H1 (cell line): ENCODE results near the gene GNAT2. TPM values are rescaled to one million over a fixed set of nuclear protein-coding genes. Genes with fewer than 3 reads are reported as not detected.

ENCODE experiments used
- CEBPB ChIP-seq: IDR thresholded peaks from 2 replicates; pipeline ENCODE4 v1.6.1; 2012; ENCODE audit warnings: low read depth, low read length
- RNF2 ChIP-seq: fragments of 200-900, 300-1000 bp; sonication (generic); IDR thresholded peaks from 2 replicates; pipeline ENCODE4 v1.7.1; 2016; ENCODE audit warnings: borderline replicate concordance, low read depth, mild to moderate bottlenecking, antibody characterized with exemption, low read length; ENCODE audit not compliant: poor library complexity, severe bottlenecking; ENCODE audit errors: missing control alignments
- polyA plus RNA-seq, 7 experiments: library from polyadenylated mRNA; depleted of rRNA in 3 of 7; stranded (reverse) in 5 of 7; unstranded in 2 of 7; fragments of >200 nt in 5 of 7; fragments of 200-250 nt in 2 of 7; gene quantifications; 1 replicate in 5 of 7; 2 replicates in 1 of 7; 4 replicates in 1 of 7; pipeline versions ENCODE4 v1.2.1 to v1.2.3, GENCODE V29; 2011 to 2013; ENCODE audit warnings: missing spikeins in 2 of 7, mixed read lengths in 2 of 7
- total RNA-seq: library from RNA; stranded (reverse); fragmentation: NEBNext Ultra II Directional; extraction: Animal tissue kit (Norgen Biotek cat#: 25700); gene quantifications from 2 replicates; pipeline ENCODE4 v1.2.1, GENCODE V29; 2021

GNAT2 gene
- total and polyA plus RNA-seq, 2 of the 8 experiments (the other 6 are each of a cell fraction or from before 2014, with no cell fraction given) = 0.05 TPM; not detected in 1

DNA sequence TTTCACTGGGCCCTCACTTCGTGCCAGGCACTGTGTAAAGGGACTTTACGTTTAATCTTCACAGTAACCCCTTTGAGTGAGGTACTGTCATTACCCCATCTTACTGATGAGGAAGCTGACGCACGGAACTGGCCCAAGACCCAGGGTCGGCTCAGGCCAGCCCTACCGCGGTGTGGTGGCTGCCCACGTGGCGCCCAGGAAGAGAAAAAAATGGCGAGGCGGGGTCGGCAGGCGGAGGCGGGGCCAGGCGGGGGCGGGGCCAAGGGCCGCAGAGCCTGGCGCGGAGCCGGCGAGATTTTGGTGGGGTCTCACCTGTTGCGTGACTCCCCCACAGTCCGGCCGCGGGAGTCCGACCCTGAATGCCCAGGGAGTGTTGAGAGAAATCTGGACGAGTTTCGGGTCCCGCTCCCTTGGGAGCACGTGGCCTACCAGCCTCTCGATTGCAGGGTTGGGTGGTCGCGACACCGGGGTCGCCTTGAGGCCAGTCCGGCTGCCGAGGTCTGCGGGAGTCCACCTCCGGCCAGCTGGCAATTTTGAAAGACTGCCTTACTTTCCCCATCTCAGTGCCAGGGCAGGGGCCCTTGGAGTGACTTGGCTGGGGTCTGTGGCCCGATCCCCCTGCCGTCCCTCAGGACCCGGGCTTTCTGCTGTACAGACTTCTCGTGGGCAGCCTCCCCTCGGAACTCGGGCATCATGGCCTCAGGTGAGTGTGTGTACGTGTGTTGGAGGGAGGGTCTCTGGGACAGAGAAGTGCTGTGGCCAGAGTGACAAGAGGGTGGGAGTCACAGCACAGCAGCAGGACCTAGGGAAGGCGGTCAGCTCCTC, at the start of gene GNAT2, which contains the start of gene AMPD2 (continued):
- TF ChIP-seq RNF2 (no peak), CEBPB (no peak)
- TF ChIP-seq, all 59 proteins: peak for 12
